ACC112 (cell line): ENCODE data around the gene CENPH.
A peak's percentile ranks its signal among the peaks of the same experiment; 100 is the strongest.
"Not testable (repeated sequence)": the region's sequence is repeated elsewhere in the genome, so short reads cannot be mapped to it uniquely, and the experiment has no call there.

ENCODE experiments used
- H2AFZ ChIP-seq: fragments of 200-600 bp; sonication (generic); one replicate; pipeline ENCODE4 v1.6.0; 2017; ENCODE audit warnings: antibody characterized with exemption, low read length; ENCODE audit not compliant: unreplicated experiment
- H3K27ac ChIP-seq: fragments of 200-600 bp; sonication (generic); 2 replicates; pipeline ENCODE4 v1.5.1; 2014; ENCODE audit warnings: low read depth, mild to moderate bottlenecking, antibody characterized with exemption, low read length, moderate library complexity
- H3K27me3 ChIP-seq: fragments of 200-600 bp; sonication (generic); 2 replicates; pipeline ENCODE4 v1.6.1; 2014; ENCODE audit warnings: mild to moderate bottlenecking, antibody characterized with exemption, low read length, moderate library complexity, mixed read lengths; ENCODE audit not compliant: insufficient read depth
- H3K36me3 ChIP-seq: fragments of 200-600 bp; sonication (generic); 2 replicates; pipeline ENCODE4 v1.6.1; 2016; ENCODE audit warnings: mild to moderate bottlenecking, antibody characterized with exemption, low read length, moderate library complexity, mixed read lengths; ENCODE audit not compliant: insufficient read depth
- H3K4me1 ChIP-seq: fragments of 200-600 bp; sonication (generic); one replicate; pipeline ENCODE4 v1.6.1; 2016; ENCODE audit warnings: low read length, mixed read lengths; ENCODE audit not compliant: insufficient read depth, unreplicated experiment, control insufficient read depth
- H3K4me3 ChIP-seq: fragments of 200-600 bp; sonication (generic); 2 replicates; pipeline ENCODE4 v1.5.1; 2014; ENCODE audit warnings: mild to moderate bottlenecking, low read depth, low read length
- H3K79me2 ChIP-seq: fragments of 200-600 bp; sonication (generic); one replicate; pipeline ENCODE4 v1.6.0; 2016; ENCODE audit warnings: low read length; ENCODE audit not compliant: control insufficient read depth, unreplicated experiment, insufficient read depth

The CENPH gene

GRCh38 chr5:69224520-69224919, 35.1 kb downstream of the CENPH start:
- no peaks in the 10 kb centered on the region for H3K4me1 ChIP-seq
- H3K79me2 ChIP-seq, result peaks cover 9% of the 10 kb centered on the region
- no peaks in the 10 kb centered on the region for H3K27me3 ChIP-seq
- no peak overlapping the region for H3K4me3 ChIP-seq
- H3K36me3 ChIP-seq, result peaks cover 4% of the 10 kb centered on the region
- H3K27ac ChIP-seq, result no peak overlapping the region
- H2AFZ ChIP-seq, result no peak overlapping the region

- H3K27me3 ChIP-seq, result no peaks in the 10 kb centered on the region
- H3K4me1 ChIP-seq, result no peaks in the 10 kb centered on the region
- no peak overlapping the region for H3K4me3 ChIP-seq
- peaks cover 2% of the 10 kb centered on the region for H3K79me2 ChIP-seq
- no peak overlapping the region for H2AFZ ChIP-seq
- H3K36me3 ChIP-seq, result peaks cover 4% of the 10 kb centered on the region
- no peak overlapping the region for H3K27ac ChIP-seq
Observed at GRCh38 chr5:69225860-69226259, 36.5 kb downstream of the CENPH start.

GRCh38 chr5:69230181-69230580, 40.8 kb downstream of the CENPH start:
- Histone ChIP-seq H3K27ac (no peak overlapping the region), H3K4me1 (no peaks in the 10 kb centered on the region), H3K4me3 (no peak overlapping the region), H3K27me3 (no peaks in the 10 kb centered on the region), H3K36me3 (peaks cover 4% of the 10 kb centered on the region), H3K79me2 (peaks cover 5% of the 10 kb centered on the region), H2AFZ (no peak overlapping the region)

GRCh38 chr5:69231281-69231680, 41.9 kb downstream of the CENPH start:
- H3K79me2 ChIP-seq, result peaks cover 16% of the 10 kb centered on the region
- no peaks in the 10 kb centered on the region for H3K4me1 ChIP-seq
- H3K36me3 ChIP-seq, result peaks cover 4% of the 10 kb centered on the region
- H3K4me3 ChIP-seq, result no peak overlapping the region
- H3K27ac ChIP-seq, result no peak overlapping the region
- H3K27me3 ChIP-seq, result no peaks in the 10 kb centered on the region
- no peak overlapping the region for H2AFZ ChIP-seq

GRCh38 chr5:69231851-69232250, 42.5 kb downstream of the CENPH start:
- no peaks in the 10 kb centered on the region for H3K4me1 ChIP-seq
- H2AFZ ChIP-seq, result no peak overlapping the region
- H3K79me2 ChIP-seq, result peaks cover 18% of the 10 kb centered on the region
- H3K27me3 ChIP-seq, result no peaks in the 10 kb centered on the region
- H3K4me3 ChIP-seq, result no peak overlapping the region
- peaks cover 4% of the 10 kb centered on the region for H3K36me3 ChIP-seq
- no peak overlapping the region for H3K27ac ChIP-seq

GRCh38 chr5:69234457-69235268, 45.3 kb downstream of the CENPH start, which contains the start of gene CDK7:
TSS of gene CDK7 (plus strand) at chr5:69234886. CDS start at chr5:69234976, 90 bp downstream.
- H3K36me3 ChIP-seq, result peaks cover 7% of the 10 kb centered on the region
- H3K27ac ChIP-seq, result peak within 1 kb of the TSS; percentile 60
- H2AFZ ChIP-seq, result peak within 1 kb of the TSS; percentile 91
- peak within 1 kb of the TSS; percentile 79 for H3K4me3 ChIP-seq
- peaks cover 23% of the 10 kb centered on the region for H3K4me1 ChIP-seq
- peaks cover 34% of the 10 kb centered on the region for H3K79me2 ChIP-seq
- H3K27me3 ChIP-seq, result no peaks in the 10 kb centered on the region

GRCh38 chr5:69236733-69237132, 47.4 kb downstream of the CENPH start:
- H3K27ac ChIP-seq, result peak overlapping the region; percentile 88; the same call in 1 of the 2 replicates
- not testable (repeated sequence) for H3K27me3 ChIP-seq, H2AFZ ChIP-seq
- H3K4me1 ChIP-seq, result peaks cover 30% of the 10 kb centered on the region
- H3K36me3 ChIP-seq, result peaks cover 22% of the 10 kb centered on the region
- peaks cover 51% of the 10 kb centered on the region for H3K79me2 ChIP-seq
- H3K4me3 ChIP-seq, result peak overlapping the region; percentile 4; the same call in 1 of the 2 replicates

GRCh38 chr5:69237877-69238276, 48.5 kb downstream of the CENPH start:
- peak overlapping the region; percentile 34; the same call in 1 of the 2 replicates for H3K4me3 ChIP-seq
- H3K79me2 ChIP-seq, result peaks cover 62% of the 10 kb centered on the region
- no peak overlapping the region for H2AFZ ChIP-seq
- peaks cover 26% of the 10 kb centered on the region for H3K36me3 ChIP-seq
- H3K4me1 ChIP-seq, result peaks cover 30% of the 10 kb centered on the region
- no peaks in the 10 kb centered on the region for H3K27me3 ChIP-seq
- peak overlapping the region; percentile 88 for H3K27ac ChIP-seq

- Histone ChIP-seq H3K36me3 (peaks cover 26% of the 10 kb centered on the region), H3K4me1 (peaks cover 30% of the 10 kb centered on the region), H3K4me3 (peak overlapping the region; percentile 50; the same call in 1 of the 2 replicates), H3K27ac (peak overlapping the region; percentile 88), H3K79me2 (peaks cover 70% of the 10 kb centered on the region), H2AFZ (no peak overlapping the region), H3K27me3 (no peaks in the 10 kb centered on the region)
Observed at GRCh38 chr5:69238760-69239251, 49.4 kb downstream of the CENPH start.

- H2AFZ ChIP-seq, result no peak overlapping the region
- no peak overlapping the region for H3K4me3 ChIP-seq
- H3K79me2 ChIP-seq, result peaks cover 81% of the 10 kb centered on the region
- H3K27me3 ChIP-seq, result no peaks in the 10 kb centered on the region
- H3K4me1 ChIP-seq, result peaks cover 30% of the 10 kb centered on the region
- peaks cover 27% of the 10 kb centered on the region for H3K36me3 ChIP-seq
- no peak overlapping the region for H3K27ac ChIP-seq
Observed at GRCh38 chr5:69242215-69242927, 53.0 kb downstream of the CENPH start.
